Stimulated activated CD8-positive, alpha-beta memory T cell treated with anti-CD3 and anti-CD28 coated beads, Interleukin-7, amount 100 ng/mL, for 1 hour (primary cell): ENCODE data around the gene AP1S1.

Source experiments
- DNase-seq, 2 donors: peaks; one replicate each; pipeline ENCODE4 v3.0.0-alpha.2; 2020; ENCODE audit warnings: low read depth in 2 of 2

The AP1S1 gene

GRCh38 chr7:101156866-101157589 is 2.8 kb downstream of the AP1S1 start:
- DNase-seq = no peak

- DNase-seq = no peak
Measured at GRCh38 chr7:101159696-101160674, 5.7 kb downstream of the AP1S1 start.

- DNase-seq = no peak
Measured at GRCh38 chr7:101160910-101161309, 6.6 kb downstream of the AP1S1 start.

GRCh38 chr7:101161692-101162471 is 7.6 kb downstream of the AP1S1 start:
- DNase-seq = no peak

GRCh38 chr7:101162551-101163278 is 8.4 kb downstream of the AP1S1 start:
- no peak for DNase-seq

GRCh38 chr7:101163279-101164070 is 9.2 kb downstream of the AP1S1 start:
- DNase-seq = no peak

- no peak for DNase-seq
Measured at GRCh38 chr7:101164071-101164840, 10.0 kb downstream of the AP1S1 start.

DNA sequence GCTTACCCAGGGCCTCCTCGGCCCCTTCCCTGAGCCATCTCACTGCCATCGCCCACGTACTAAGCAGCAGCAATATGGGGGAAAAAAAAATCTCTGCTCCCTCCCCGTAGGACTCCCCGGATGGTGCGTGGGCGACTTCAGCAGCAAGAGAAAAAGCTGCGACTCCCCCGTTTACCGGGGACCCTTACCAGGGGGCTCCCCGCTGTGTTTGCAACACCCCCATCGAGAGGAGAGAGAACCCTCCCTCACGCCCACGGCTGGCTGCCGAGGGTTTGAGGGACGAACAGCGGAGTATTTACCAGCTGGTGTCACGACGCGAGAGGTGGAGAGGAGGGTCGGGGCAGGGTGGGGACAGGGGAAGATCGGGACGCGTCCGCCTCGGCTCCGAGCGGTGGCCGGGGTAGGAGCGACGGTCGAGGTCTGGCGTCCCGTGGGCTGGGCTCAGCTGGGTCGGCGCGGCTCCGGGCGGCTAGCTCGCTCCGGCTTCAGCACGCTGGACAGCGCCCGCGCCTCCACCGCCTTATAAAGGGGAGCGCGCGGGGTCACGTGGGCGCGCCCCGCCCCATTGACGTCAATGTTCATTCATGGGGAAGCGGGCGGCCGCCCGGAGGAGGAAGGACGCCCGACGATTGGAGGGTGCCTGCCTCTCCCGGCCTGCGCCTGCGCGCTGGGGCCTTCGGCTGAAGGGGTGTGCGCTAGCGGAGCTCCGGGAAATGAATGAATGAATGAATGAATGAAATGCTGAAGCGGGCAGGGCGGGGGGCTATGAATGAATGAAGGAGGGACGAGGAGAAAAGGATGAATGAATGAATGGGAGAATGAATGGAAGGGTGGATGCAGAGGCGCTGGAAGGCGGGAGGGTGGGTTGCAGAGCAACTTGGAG is 11.0 kb downstream of the AP1S1 start, which contains the start of gene VGF:
Gene VGF (minus strand): TSS at position 495 of the 883 bp plus-strand sequence. CDS start 726 bp downstream, outside the sequence.
- DNase-seq = peak; percentile 77 to 83

DNA sequence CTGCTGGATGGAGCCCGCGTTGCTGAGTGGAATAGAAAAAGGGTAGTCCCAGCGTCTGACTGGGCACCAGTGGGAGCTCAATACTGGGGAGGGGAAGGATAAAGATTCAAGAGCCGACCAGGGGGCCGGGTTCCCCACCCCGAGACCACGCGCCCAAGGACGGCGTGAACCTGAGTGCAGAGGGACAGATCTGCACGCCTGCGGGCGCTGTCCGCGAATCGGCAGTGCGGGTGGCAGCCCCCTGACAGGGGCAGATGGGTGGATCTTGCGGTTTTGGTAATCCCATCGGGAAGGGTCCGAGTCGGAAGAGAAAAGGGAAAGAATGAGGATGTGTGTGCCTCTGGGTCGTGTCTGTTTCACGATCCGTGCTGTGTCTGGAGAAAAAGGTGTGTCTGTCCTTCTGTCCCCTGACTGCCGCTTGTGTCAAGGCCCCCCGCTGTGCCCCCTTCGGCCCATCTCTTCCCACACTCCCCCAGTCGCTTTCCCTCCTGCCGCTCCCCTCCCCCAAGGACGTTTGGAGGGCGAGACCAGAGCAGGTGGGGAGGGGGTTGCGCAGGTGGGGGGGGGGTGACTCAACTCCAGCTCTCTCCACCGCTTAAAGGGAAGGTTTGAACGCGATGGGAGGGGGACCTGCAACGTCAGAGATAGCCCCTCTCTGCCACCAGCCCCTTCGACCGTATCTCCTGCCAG is 11.8 kb downstream of the AP1S1 start:
- no peak for DNase-seq

GRCh38 chr7:101166648-101166908 is 12.3 kb downstream of the AP1S1 start:
- DNase-seq = no peak

DNA sequence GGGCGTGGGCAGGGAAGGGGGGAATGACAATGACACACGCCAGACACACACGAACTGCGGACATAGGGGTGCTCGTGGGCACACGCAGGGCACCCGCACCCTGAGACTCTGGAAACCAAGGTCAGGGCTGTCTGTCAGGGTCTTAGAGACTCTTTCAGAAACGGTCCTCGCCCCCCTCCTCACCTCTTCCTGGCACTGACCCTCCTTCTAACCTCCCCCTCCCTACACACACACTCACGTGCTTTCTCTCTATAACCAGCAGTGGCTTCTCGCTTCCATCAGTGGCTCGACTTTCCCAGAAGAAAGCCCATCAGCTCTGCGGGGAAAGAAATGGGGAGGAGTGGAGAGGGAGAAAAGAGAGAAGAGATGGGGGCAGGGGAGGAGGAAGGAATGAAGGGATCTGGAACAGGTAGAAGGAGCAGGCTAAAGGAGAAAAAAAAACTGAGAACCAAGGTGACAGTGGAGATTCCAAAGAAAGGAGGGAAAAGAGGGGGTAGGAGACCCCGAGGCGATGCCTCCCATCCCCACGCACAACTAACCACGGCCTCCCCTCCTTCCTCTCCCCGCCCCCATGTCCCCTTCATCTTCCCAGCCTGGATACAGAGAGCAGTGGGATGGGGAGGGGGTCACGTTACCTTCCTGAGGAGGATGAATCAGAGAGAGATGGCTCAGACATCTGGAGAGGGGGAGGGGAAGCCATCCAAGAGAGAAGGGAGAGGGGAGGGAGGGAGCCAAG is 12.8 kb downstream of the AP1S1 start:
- no peak for DNase-seq

DNA sequence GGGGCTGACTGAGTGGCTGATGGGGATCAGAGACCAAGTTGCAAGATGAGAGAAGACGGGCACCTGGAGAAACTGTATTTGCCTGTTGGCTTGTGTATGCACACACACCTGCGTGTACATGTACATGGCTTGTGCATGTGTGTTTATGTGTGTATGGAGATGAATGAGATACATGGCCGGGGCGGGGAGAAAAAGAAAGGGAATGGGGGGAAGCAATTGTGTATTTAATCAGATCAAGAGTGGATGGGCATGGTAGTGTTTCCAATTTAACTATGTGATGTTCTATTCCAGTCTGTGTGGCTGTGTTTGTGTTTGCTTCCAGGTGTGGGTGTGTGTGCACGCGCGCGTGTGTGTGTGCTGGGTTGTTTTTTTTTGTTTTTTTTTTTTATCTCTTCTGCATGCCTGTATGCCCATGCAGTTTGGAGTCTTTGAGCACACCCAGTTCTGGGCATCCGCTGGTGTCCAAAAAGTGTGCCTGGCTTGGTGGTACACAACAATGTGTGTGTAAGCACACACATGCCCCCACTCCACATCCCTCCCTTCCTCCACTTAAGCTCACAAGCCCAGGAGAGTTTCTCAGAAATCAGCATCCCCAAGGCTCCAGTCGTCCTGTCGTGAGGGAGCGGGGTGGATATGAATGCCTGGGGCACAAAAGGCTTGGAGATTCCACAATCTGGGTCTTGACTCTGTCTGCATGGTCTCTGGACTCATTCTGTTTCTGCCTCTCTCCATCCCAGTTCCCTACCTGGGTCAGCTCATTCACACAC is 13.6 kb downstream of the AP1S1 start:
- DNase-seq = no peak

- no peak for DNase-seq
Measured at GRCh38 chr7:101168412-101169049, 14.3 kb downstream of the AP1S1 start.

DNA sequence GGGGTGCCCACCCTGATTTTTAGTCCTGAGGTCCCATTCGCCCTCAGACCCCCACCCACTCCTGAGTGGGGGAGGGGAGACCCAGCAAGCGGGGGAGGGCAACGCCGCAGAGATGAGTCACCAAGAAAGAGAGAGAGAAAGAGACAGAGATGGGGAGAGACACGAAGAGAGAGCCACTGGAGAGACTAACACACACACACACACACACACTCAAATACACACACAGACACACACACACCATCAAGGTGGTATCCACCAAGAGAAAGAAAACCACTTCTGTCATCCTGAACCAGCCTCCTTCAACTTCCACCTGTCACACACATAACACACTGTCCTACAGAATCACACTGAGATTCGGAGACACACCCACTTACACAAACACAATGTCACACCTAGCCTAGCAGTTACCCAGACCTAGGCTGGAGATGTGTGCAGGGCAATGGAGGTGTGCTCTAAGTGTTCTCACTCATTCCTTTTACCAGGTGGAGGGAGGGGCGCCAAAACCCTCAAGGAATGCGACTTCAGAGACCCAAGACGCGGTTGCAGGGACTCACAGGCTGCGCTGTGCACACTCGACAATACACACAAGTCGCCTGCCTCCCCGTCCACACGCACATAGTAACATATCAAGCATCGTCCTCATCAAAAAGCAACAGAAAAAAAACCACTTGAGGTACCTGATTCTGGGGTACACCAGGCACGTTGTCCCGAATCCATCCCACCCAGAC is 15.0 kb downstream of the AP1S1 start:
- DNase-seq = no peak

GRCh38 chr7:101169838-101170551 is 15.7 kb downstream of the AP1S1 start:
- peak; percentile 61 to 80 for DNase-seq
